Measurements from ENCODE around the gene SCN9A. TPM values are rescaled to one million over a fixed set of nuclear protein-coding genes. Genes with fewer than 3 reads are reported as not detected.

The SCN9A gene
- total and polyA plus RNA-seq, 9 of the 15 experiments (the other 6 are each of a cell fraction or from before 2014, with no cell fraction given): 1.4 to 22.8 (median 7.1) TPM

DNA sequence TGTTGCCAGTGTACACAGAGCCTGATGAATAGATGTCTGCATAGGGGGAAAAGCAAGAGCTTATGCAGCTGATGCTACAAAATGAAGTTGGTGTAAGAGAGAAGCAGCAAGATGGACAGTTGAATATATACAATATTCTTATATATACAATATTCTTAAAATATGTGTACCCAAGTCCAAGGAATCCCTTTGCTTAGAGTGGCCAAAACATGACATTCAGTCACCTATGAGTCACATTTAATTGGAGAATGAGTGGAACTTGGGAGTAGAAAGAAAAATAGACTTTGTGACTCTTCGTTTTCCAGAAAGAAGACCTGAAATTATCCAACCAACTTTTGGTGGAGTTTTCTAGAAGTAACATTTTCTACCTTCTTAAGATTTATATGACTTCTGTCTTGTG, 81.8 kb downstream of the SCN9A start:
- no TSS peak for BruUV-seq (replicated peaks)
- no peak for FAIRE-seq
- Histone ChIP-seq H3K27me3 (ENCODE audit: control insufficient read depth in 2 of 2, insufficient read depth in 2 of 2, low read length in 2 of 2) (no peaks in the 10 kb centered on the region), H3K9me3 (replicated peaks; ENCODE audit: control insufficient read depth, insufficient read depth, low read depth, low read length) (no peaks in the 10 kb centered on the region), H3K36me3 (ENCODE audit: control insufficient read depth, insufficient read depth, low read length) (no peaks in the 10 kb centered on the region), H3K9ac (ENCODE audit: insufficient read depth in 1 of 2, low read depth in 2 of 2, low read length in 2 of 2) (no peak overlapping the region), H3K4me1 (replicated peaks in 1 of 2; ENCODE audit: control insufficient read depth in 2 of 2, insufficient read depth in 2 of 2, low read length in 2 of 2) (no peaks in the 10 kb centered on the region), H3K9me1 (ENCODE audit: control insufficient read depth, insufficient read depth, low read length) (no peaks in the 10 kb centered on the region), H4K20me1 (replicated peaks; ENCODE audit: control insufficient read depth, insufficient read depth, low read length) (no peaks in the 10 kb centered on the region), H3K4me3 (no peak overlapping the region), H3K79me2 (ENCODE audit: control insufficient read depth, insufficient read depth, low read length) (no peaks in the 10 kb centered on the region), H3K27ac (ENCODE audit: extremely low read depth, low read depth, low read length) (no peak overlapping the region), H3K4me2 (ENCODE audit: insufficient read depth, low read length) (no peak overlapping the region), H2AFZ (ENCODE audit: low read depth, low read length) (no peak overlapping the region)
- TF ChIP-seq KLF16 (IDR thresholded peaks at IDR 0.05): no peak
- TF ChIP-seq RHOXF2B (CRISPR knock-in tag; conservative IDR thresholded peaks at IDR 0.05): no peak
- no peak for TF ChIP-seq ZNF354B (CRISPR knock-in tag; IDR thresholded peaks at IDR 0.05)
- no peak for TF ChIP-seq ZNF384 (IDR thresholded peaks at IDR 0.05; ENCODE audit: low read depth, low read length)
- no peak for TF ChIP-seq ELF4 (CRISPR knock-in tag; IDR thresholded peaks at IDR 0.05)
- no peak for TF ChIP-seq FOSL1 (tag; conservative IDR thresholded peaks at IDR 0.05)
- no peak for TF ChIP-seq ZNF586 (CRISPR knock-in tag; conservative IDR thresholded peaks at IDR 0.05)
- no peak for TF ChIP-seq TSC22D4 (tag; IDR thresholded peaks at IDR 0.05)
- no peak for TF ChIP-seq GABPB2 (CRISPR knock-in tag; conservative IDR thresholded peaks at IDR 0.05)
- ChIA-PET POLR2A (interaction anchor here (1.0 kb wide), 2 partner anchors 10 to 11 kb away, joined by 3 to 4 read pairs; no protein-coding TSS in a partner anchor), CTCF (ENCODE audit: low intra/inter-chr PET ratio) (no interaction called here)
- intact Hi-C loops (cut with micrococcal nuclease): no loop called here
- WGBS (ENCODE audit: insufficient coverage, low coverage, missing lambda C conversion rate): 6% methylated on average over 1 of the region's 1 CpG
- ATAC-seq: no peak
- no peak for DNase-seq (ENCODE audit: extremely low read depth in 1 of 4, low spot score in 3 of 4)
- in situ Hi-C loops (cut with MboI): no loop called here

DNA sequence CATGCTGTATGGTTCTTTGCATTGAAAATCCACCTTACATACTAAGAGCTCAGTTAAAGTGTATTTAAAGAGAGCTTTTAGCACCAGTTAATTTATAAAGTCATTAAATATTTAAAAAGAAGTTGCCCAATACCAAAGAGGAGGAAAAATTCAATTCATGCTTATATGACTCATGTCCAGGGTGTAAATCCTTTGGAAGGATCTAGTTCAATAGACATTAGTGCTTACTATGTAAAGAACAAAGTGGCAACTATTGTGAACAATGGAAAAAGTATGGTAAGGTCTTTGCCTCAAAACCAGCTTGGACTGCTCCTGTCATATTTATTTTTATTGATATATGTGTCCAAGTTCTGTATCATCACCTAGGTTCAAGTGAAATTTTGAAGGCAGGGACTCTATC, 90.5 kb downstream of the SCN9A start:
- in situ Hi-C loops (cut with MboI) (no loop called here), intact Hi-C loops (cut with micrococcal nuclease) (no loop called here)
- H3K9me3 ChIP-seq (replicated peaks; ENCODE audit: control insufficient read depth, insufficient read depth, low read depth, low read length): no peaks in the 10 kb centered on the region
- H3K27ac ChIP-seq (ENCODE audit: extremely low read depth, low read depth, low read length): no peak overlapping the region
- TF ChIP-seq RBM17 (IDR thresholded peaks at IDR 0.05; ENCODE audit: borderline replicate concordance, low read depth, low read length): no peak
- no peak for TF ChIP-seq CEBPG (CRISPR knock-in tag; IDR thresholded peaks at IDR 0.05)
- 0 out of 4 replicates have a peak, but pooled peaks of 1 of the 2 experiments have one; percentile 32 for TF ChIP-seq CEBPG (tag; conservative IDR thresholded peaks at IDR 0.05 in 1 of 2, IDR thresholded peaks at IDR 0.05 in 1 of 2)
- H3K9me1 ChIP-seq (ENCODE audit: control insufficient read depth, insufficient read depth, low read length): no peaks in the 10 kb centered on the region
- H3K36me3 ChIP-seq (ENCODE audit: control insufficient read depth, insufficient read depth, low read length): peaks cover 20% of the 10 kb centered on the region; the same call in 1 of the 3 replicates
- no TSS peak for BruUV-seq (replicated peaks)
- no peak overlapping the region for H2AFZ ChIP-seq (ENCODE audit: low read depth, low read length)
- H3K9ac ChIP-seq (ENCODE audit: insufficient read depth in 1 of 2, low read depth in 2 of 2, low read length in 2 of 2): no peak overlapping the region
- ChIA-PET CTCF (ENCODE audit: low intra/inter-chr PET ratio) (no interaction called here), POLR2A (no interaction called here)
- H3K4me1 ChIP-seq (replicated peaks in 1 of 2; ENCODE audit: control insufficient read depth in 2 of 2, insufficient read depth in 2 of 2, low read length in 2 of 2): peaks cover 0 to 3% of the 10 kb centered on the region in 2 experiments; a peak in 2 of 5 replicates
- FAIRE-seq (no peak), ATAC-seq (no peak), DNase-seq (ENCODE audit: extremely low read depth in 1 of 4, low spot score in 3 of 4) (no peak)
- H3K27me3 ChIP-seq (ENCODE audit: control insufficient read depth in 2 of 2, insufficient read depth in 2 of 2, low read length in 2 of 2): no peaks in the 10 kb centered on the region
- H3K4me2 ChIP-seq (ENCODE audit: insufficient read depth, low read length): no peak overlapping the region
- H3K4me3 ChIP-seq: no peak overlapping the region
- H4K20me1 ChIP-seq (replicated peaks; ENCODE audit: control insufficient read depth, insufficient read depth, low read length): no peaks in the 10 kb centered on the region
- no peaks in the 10 kb centered on the region for H3K79me2 ChIP-seq (ENCODE audit: control insufficient read depth, insufficient read depth, low read length)
